ENCODE measurements around the gene FTCD.

The FTCD gene

GRCh38 chr21:46092811-46093667 is 62.3 kb downstream of the FTCD start:
- no peak for DNase-seq (ENCODE audit: low read depth)

- peak; percentile 87 for DNase-seq (ENCODE audit: low read depth)
These were observed 63.2 kb downstream of the FTCD start for GRCh38 chr21:46092026-46092764.

GRCh38 chr21:46091631-46092025 is 63.8 kb downstream of the FTCD start:
- no peak for DNase-seq (ENCODE audit: low read depth)

GRCh38 chr21:46091118-46091517 is 64.3 kb downstream of the FTCD start:
- DNase-seq (ENCODE audit: low read depth), result no peak

GRCh38 chr21:46089285-46089684 is 66.1 kb downstream of the FTCD start:
- DNase-seq (ENCODE audit: low read depth), result no peak

GRCh38 chr21:46088189-46088588 is 67.2 kb downstream of the FTCD start:
- no peak for DNase-seq (ENCODE audit: low read depth)

GRCh38 chr21:46087641-46088040 is 67.7 kb downstream of the FTCD start:
- DNase-seq (ENCODE audit: low read depth), result no peak
